HepG2 (cell line): ENCODE measurements around the gene LEMD1. TPM values are rescaled to one million over a fixed set of nuclear protein-coding genes. Genes with fewer than 3 reads are reported as not detected.

Experiments
- BRF2 ChIP-seq: sonication (generic); formaldehyde crosslinking; IDR thresholded peaks from 2 replicates; pipeline ENCODE4 v1.8.1; 2022; ENCODE audit warnings: mild to moderate bottlenecking, missing genetic modification reagents
- E2F5 ChIP-seq: sonication (generic); formaldehyde crosslinking; conservative IDR thresholded peaks from 2 replicates; pipeline ENCODE4 v1.4.0; 2020; ENCODE audit warnings: missing genetic modification reagents
- EEA1 ChIP-seq: sonication (generic); formaldehyde crosslinking; IDR thresholded peaks from 2 replicates; pipeline ENCODE4 v1.5.1; 2020; ENCODE audit warnings: mild to moderate bottlenecking, missing genetic modification reagents, borderline replicate concordance
- ELF1 ChIP-seq: sonication (generic); formaldehyde crosslinking; IDR thresholded peaks from 2 replicates; pipeline ENCODE4 v1.4.0; 2020; ENCODE audit warnings: missing genetic modification reagents
- GLMP ChIP-seq: sonication (generic); formaldehyde crosslinking; IDR thresholded peaks from 2 replicates; pipeline ENCODE4 v1.9.0; 2021; ENCODE audit warnings: missing genetic modification reagents, mild to moderate bottlenecking, borderline replicate concordance
- HINFP ChIP-seq: sonication (generic); formaldehyde crosslinking; IDR thresholded peaks from 2 replicates; pipeline ENCODE4 v1.4.0; 2020; ENCODE audit warnings: low read depth, mild to moderate bottlenecking, missing genetic modification reagents
- IRF9 ChIP-seq: sonication (generic); formaldehyde crosslinking; IDR thresholded peaks from 2 replicates; pipeline ENCODE4 v1.8.0; 2022; ENCODE audit warnings: missing genetic modification reagents, mild to moderate bottlenecking, borderline replicate concordance
- KLF15 ChIP-seq: sonication (generic); formaldehyde crosslinking; IDR thresholded peaks from 2 replicates; pipeline ENCODE4 v1.8.1; 2023; ENCODE audit warnings: borderline replicate concordance, mild to moderate bottlenecking, inconsistent platforms, missing genetic modification reagents, mixed read lengths
- RBM39 ChIP-seq: fragments of 200-400 bp; formaldehyde crosslinking; IDR thresholded peaks from one replicate; pipeline ENCODE4 v1.6.1; 2018; ENCODE audit warnings: antibody characterized with exemption, mild to moderate bottlenecking, low read depth, low read length; ENCODE audit not compliant: poor library complexity, severe bottlenecking
- RFX1 ChIP-seq: fragments of 450-650 bp; IDR thresholded peaks from 2 replicates; pipeline ENCODE4 v1.6.1; 2017
- SALL1 ChIP-seq: sonication (generic); formaldehyde crosslinking; IDR thresholded peaks from 2 replicates; pipeline ENCODE4 v1.8.0; 2022; ENCODE audit warnings: mild to moderate bottlenecking, missing genetic modification reagents
- SMAD1 ChIP-seq: sonication (generic); formaldehyde crosslinking; IDR thresholded peaks from 2 replicates; pipeline ENCODE4 v1.4.0; 2020; ENCODE audit warnings: missing genetic modification reagents, low read depth, mild to moderate bottlenecking, borderline replicate concordance
- SOX5 ChIP-seq: IDR thresholded peaks from 2 replicates; pipeline ENCODE4 v1.6.1; 2016; ENCODE audit warnings: borderline replicate concordance
- TFDP1 ChIP-seq: IDR thresholded peaks from 2 replicates; pipeline ENCODE4 v1.6.1; 2016; ENCODE audit warnings: missing compliant biosample characterization, missing genetic modification reagents, borderline replicate concordance
- ZBTB14 ChIP-seq: sonication (generic); formaldehyde crosslinking; IDR thresholded peaks from 2 replicates; pipeline ENCODE4 v1.4.0; 2020; ENCODE audit warnings: missing genetic modification reagents
- ZMAT3 ChIP-seq: sonication (generic); formaldehyde crosslinking; conservative IDR thresholded peaks from 2 replicates; pipeline ENCODE4 v1.7.0; 2021; ENCODE audit warnings: missing genetic modification reagents
- ZNF430 ChIP-seq: sonication (generic); formaldehyde crosslinking; IDR thresholded peaks from 2 replicates; pipeline ENCODE4 v1.9.0; 2021; ENCODE audit warnings: mild to moderate bottlenecking, missing genetic modification reagents
- ZNF550 ChIP-seq: sonication (generic); formaldehyde crosslinking; IDR thresholded peaks from 2 replicates; pipeline ENCODE4 v1.4.0; 2020; ENCODE audit warnings: mild to moderate bottlenecking, missing genetic modification reagents, borderline replicate concordance
- ZNF672 ChIP-seq: sonication (generic); formaldehyde crosslinking; IDR thresholded peaks from 2 replicates; pipeline ENCODE4 v1.8.1; 2022; ENCODE audit warnings: missing genetic modification reagents
- ZNF703 ChIP-seq: sonication (generic); formaldehyde crosslinking; IDR thresholded peaks from 2 replicates; pipeline ENCODE4 v1.5.1; 2020; ENCODE audit warnings: missing genetic modification reagents, mild to moderate bottlenecking, moderate library complexity, borderline replicate concordance
- ZNF737 ChIP-seq: sonication (generic); formaldehyde crosslinking; IDR thresholded peaks from 2 replicates; pipeline ENCODE4 v1.5.0; 2020; ENCODE audit warnings: missing genetic modification reagents, mild to moderate bottlenecking, borderline replicate concordance
- polyA plus RNA-seq, 8 experiments: library from polyadenylated mRNA; depleted of rRNA in 3 of 8; stranded (reverse) in 7 of 8; unstranded in 1 of 8; fragments of >200 nt; fragmentation: Illumina TruSeq in 4 of 8; extraction: Trizol in 4 of 8; gene quantifications; 2 replicates each; pipeline versions ENCODE4 v1.2.1 to v1.2.3, GENCODE V29; 2011 to 2016; ENCODE audit warnings: low read depth in 4 of 8, missing spikeins in 1 of 8, mixed read lengths in 1 of 8; ENCODE audit not compliant: insufficient read depth in 1 of 8
- total RNA-seq, 5 experiments: library from RNA; depleted of rRNA; stranded (reverse); fragments of >200 nt; fragmentation: Illumina TruSeq; extraction: Trizol; gene quantifications; 2 replicates each; pipeline ENCODE4 v1.2.3, GENCODE V29; 2016; ENCODE audit warnings: low read depth in 1 of 5

LEMD1 gene
- total and polyA plus RNA-seq, 2 of the 13 experiments (the other 11 are each of a cell fraction or from before 2014, with no cell fraction given): 1.4 to 2.3 TPM

- TF ChIP-seq BRF2: no peak
- no peak for TF ChIP-seq TFDP1
- no peak for TF ChIP-seq RBM39
- no peak for TF ChIP-seq ZNF703 (CRISPR knock-in tag)
- no peak for TF ChIP-seq GLMP
- TF ChIP-seq KLF15: no peak
- no peak for TF ChIP-seq E2F5
- TF ChIP-seq SALL1: peak; percentile 77
- TF ChIP-seq EEA1: no peak
- no peak for TF ChIP-seq HINFP
- no peak for TF ChIP-seq ZMAT3 (CRISPR knock-in tag)
- TF ChIP-seq SOX5 (CRISPR knock-in tag): no peak
- no peak for TF ChIP-seq RFX1
- TF ChIP-seq ZNF430 (CRISPR knock-in tag): 0 out of 2 replicates have a peak, but pooled peaks have one; percentile 49
- no peak for TF ChIP-seq SMAD1 (CRISPR knock-in tag)
- no peak for TF ChIP-seq IRF9 (CRISPR knock-in tag)
- TF ChIP-seq ZNF737 (CRISPR knock-in tag): no peak
- TF ChIP-seq ZNF550 (CRISPR knock-in tag): no peak
- TF ChIP-seq ZBTB14 (CRISPR knock-in tag): no peak
- no peak for TF ChIP-seq ELF1 (CRISPR knock-in tag)
- no peak for TF ChIP-seq ZNF672
Observed at GRCh38 chr1:205458777-205459566, 37.1 kb upstream of the LEMD1 start (continued).
